ENCODE results near the gene NOL7. TPM values are rescaled to one million over a fixed set of nuclear protein-coding genes. Genes with fewer than 3 reads are reported as not detected.

Gene NOL7
- total and polyA plus RNA-seq, 2 of the 13 experiments (the other 11 are each of a cell fraction or from before 2014, with no cell fraction given): 37.8 to 186 TPM

GRCh38 chr6:13614126-13614925, 809 bp upstream of the NOL7 start (continued):
- TF ChIP-seq ZNF646 (CRISPR knock-in tag; IDR thresholded peaks at IDR 0.05) (0 out of 2 replicates have a peak, but pooled peaks have one; percentile 22), ZNF740 (CRISPR knock-in tag; IDR thresholded peaks at IDR 0.05) (peak; percentile 24; the same call in 1 of the 2 replicates), CCDC6 (CRISPR knock-in tag; IDR thresholded peaks at IDR 0.05) (no peak), ZNF619 (CRISPR knock-in tag; IDR thresholded peaks at IDR 0.05) (no peak), LCORL (IDR thresholded peaks at IDR 0.05) (no peak), LCORL (CRISPR knock-in tag; IDR thresholded peaks at IDR 0.05) (no peak), ZNF274 (CRISPR knock-in tag; IDR thresholded peaks at IDR 0.05) (no peak)
- TF ChIP-seq, protein P1, sequence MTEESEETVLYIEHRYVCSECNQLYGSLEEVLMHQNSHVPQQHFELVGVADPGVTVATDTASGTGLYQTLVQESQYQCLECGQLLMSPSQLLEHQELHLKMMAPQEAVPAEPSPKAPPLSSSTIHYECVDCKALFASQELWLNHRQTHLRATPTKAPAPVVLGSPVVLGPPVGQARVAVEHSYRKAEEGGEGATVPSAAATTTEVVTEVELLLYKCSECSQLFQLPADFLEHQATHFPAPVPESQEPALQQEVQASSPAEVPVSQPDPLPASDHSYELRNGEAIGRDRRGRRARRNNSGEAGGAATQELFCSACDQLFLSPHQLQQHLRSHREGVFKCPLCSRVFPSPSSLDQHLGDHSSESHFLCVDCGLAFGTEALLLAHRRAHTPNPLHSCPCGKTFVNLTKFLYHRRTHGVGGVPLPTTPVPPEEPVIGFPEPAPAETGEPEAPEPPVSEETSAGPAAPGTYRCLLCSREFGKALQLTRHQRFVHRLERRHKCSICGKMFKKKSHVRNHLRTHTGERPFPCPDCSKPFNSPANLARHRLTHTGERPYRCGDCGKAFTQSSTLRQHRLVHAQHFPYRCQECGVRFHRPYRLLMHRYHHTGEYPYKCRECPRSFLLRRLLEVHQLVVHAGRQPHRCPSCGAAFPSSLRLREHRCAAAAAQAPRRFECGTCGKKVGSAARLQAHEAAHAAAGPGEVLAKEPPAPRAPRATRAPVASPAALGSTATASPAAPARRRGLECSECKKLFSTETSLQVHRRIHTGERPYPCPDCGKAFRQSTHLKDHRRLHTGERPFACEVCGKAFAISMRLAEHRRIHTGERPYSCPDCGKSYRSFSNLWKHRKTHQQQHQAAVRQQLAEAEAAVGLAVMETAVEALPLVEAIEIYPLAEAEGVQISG (CRISPR knock-in tag; IDR thresholded peaks at IDR 0.05): no peak
